Right hindlimb (tissue), 1 donor: Measurements from ENCODE around the gene TNFSF15.

Source experiments
- DNase-seq: peaks from one replicate; pipeline ENCODE4 v3.0.0-alpha.2; 2018

TNFSF15 gene

GRCh38 chr9:114787214-114787613, 18.6 kb downstream of the TNFSF15 start:
- DNase-seq: no peak

GRCh38 chr9:114785866-114786650, 19.8 kb downstream of the TNFSF15 start:
- DNase-seq: no peak

GRCh38 chr9:114784721-114785279, 21.0 kb downstream of the TNFSF15 start:
- no peak for DNase-seq

GRCh38 chr9:114782586-114782985, 23.3 kb downstream of the TNFSF15 start:
- no peak for DNase-seq

GRCh38 chr9:114779352-114779845, 26.4 kb downstream of the TNFSF15 start:
- no peak for DNase-seq

GRCh38 chr9:114777821-114778609, 27.8 kb downstream of the TNFSF15 start:
- DNase-seq: no peak

GRCh38 chr9:114776683-114777399, 29.0 kb downstream of the TNFSF15 start:
- DNase-seq: no peak

GRCh38 chr9:114775981-114776380, 29.9 kb downstream of the TNFSF15 start:
- no peak for DNase-seq

- DNase-seq: no peak
Observed at GRCh38 chr9:114775121-114775520, 30.7 kb downstream of the TNFSF15 start.

GRCh38 chr9:114774524-114774923, 31.3 kb downstream of the TNFSF15 start:
- no peak for DNase-seq

GRCh38 chr9:114771889-114772288, 34.0 kb downstream of the TNFSF15 start:
- no peak for DNase-seq

- DNase-seq: no peak
Observed at GRCh38 chr9:114770991-114771390, 34.8 kb downstream of the TNFSF15 start.

GRCh38 chr9:114769624-114770023, 36.2 kb downstream of the TNFSF15 start:
- no peak for DNase-seq

GRCh38 chr9:114763220-114763619, 42.6 kb downstream of the TNFSF15 start:
- DNase-seq: no peak

GRCh38 chr9:114761523-114761922, 44.3 kb downstream of the TNFSF15 start:
- no peak for DNase-seq

- no peak for DNase-seq
Observed at GRCh38 chr9:114759512-114760341, 46.1 kb downstream of the TNFSF15 start.

GRCh38 chr9:114757984-114758383, 47.9 kb downstream of the TNFSF15 start:
- DNase-seq: no peak

- DNase-seq: no peak
Observed at GRCh38 chr9:114757395-114757794, 48.4 kb downstream of the TNFSF15 start.

- DNase-seq: no peak
Observed at GRCh38 chr9:114756920-114757319, 48.9 kb downstream of the TNFSF15 start.

GRCh38 chr9:114754581-114754980, 51.3 kb downstream of the TNFSF15 start:
- no peak for DNase-seq

GRCh38 chr9:114746591-114747346, 59.1 kb downstream of the TNFSF15 start:
- no peak for DNase-seq
